Lower leg skin (tissue), 4 donors: ENCODE data around the gene RIOX2. TPM values are rescaled to one million over a fixed set of nuclear protein-coding genes. Genes with fewer than 3 reads are reported as not detected.

Experiments
- DNase-seq, 2 donors: peaks; one replicate each; pipeline ENCODE4 v3.0.0-alpha.2; 2019; ENCODE audit warnings: low spot score in 2 of 2
- H3K4me3 ChIP-seq: fragments of 200-600 bp; sonication (generic); 2 replicates; pipeline ENCODE4 v1.5.1; 2017; ENCODE audit warnings: mild to moderate bottlenecking, low read depth; ENCODE audit not compliant: poor library complexity, severe bottlenecking
- CTCF ChIP-seq, 3 donors: fragments of 450-650 bp; IDR thresholded peaks; one replicate each; pipeline ENCODE4 v1.5.1; 2016; ENCODE audit warnings: antibody characterized with exemption in 3 of 3, mild to moderate bottlenecking in 3 of 3, moderate library complexity in 2 of 3
- POLR2A ChIP-seq, 2 donors: fragments of 450-650 bp; IDR thresholded peaks; one replicate each; pipeline ENCODE4 v1.6.1; 2016 to 2017; ENCODE audit warnings: antibody characterized with exemption in 2 of 2, mild to moderate bottlenecking in 1 of 2, moderate library complexity in 1 of 2
- WGBS, 2 donors: methylation state at CpG; one replicate each; pipeline ENCODE4 v1.1.5; 2018; 5-methylcytosine and 5-hydroxymethylcytosine counted together
- intact Hi-C: fragments of 100-400 bp; cut with DNase I; formaldehyde crosslinking; loops from one replicate; pipeline ENCODE4 v1.15.0; 2023; ENCODE audit warnings: low total_unique reads
- total RNA-seq, 4 donors: library from RNA; depleted of rRNA; stranded (reverse); fragments of >200 nt; gene quantifications; one replicate each; pipeline ENCODE4 v1.1.0, GENCODE V29; 2016

Gene RIOX2
- total RNA-seq, 4 donors from 2014 or later: 37.6 to 42.5 (median 40.7) TPM

GRCh38 chr3:97987306-97987705 is 15.1 kb upstream of the RIOX2 start:
- no peak overlapping the region for H3K4me3 ChIP-seq
- no peak for DNase-seq
- intact Hi-C loops: no loop called here
- TF ChIP-seq POLR2A (IDR thresholded peaks at IDR 0.05) (no peak), CTCF (IDR thresholded peaks at IDR 0.05) (no peak)
- 69 to 76% methylated on average over 2 of the region's 2 CpGs for WGBS, 2 donors

- DNase-seq: no peak
- intact Hi-C loops: no loop called here
- no peak overlapping the region for H3K4me3 ChIP-seq
- WGBS, 2 donors: 25 to 38% methylated on average over 2 of the region's 2 CpGs
- TF ChIP-seq POLR2A (IDR thresholded peaks at IDR 0.05) (no peak), CTCF (IDR thresholded peaks at IDR 0.05) (no peak)
Measured at GRCh38 chr3:97983933-97984491, 11.8 kb upstream of the RIOX2 start.

GRCh38 chr3:97981886-97982285 is 9.7 kb upstream of the RIOX2 start:
- no peak for DNase-seq

GRCh38 chr3:97979610-97980009 is 7.4 kb upstream of the RIOX2 start:
- intact Hi-C loops: no loop called here
- no peak for DNase-seq
- no peak for TF ChIP-seq POLR2A (IDR thresholded peaks at IDR 0.05)
- no peak for TF ChIP-seq CTCF (IDR thresholded peaks at IDR 0.05)
- 86 to 94% methylated on average over 3 of the region's 3 CpGs for WGBS, 2 donors
- H3K4me3 ChIP-seq: no peak overlapping the region

More at GRCh38 chr3:97981886-97982285, 9.7 kb upstream of the RIOX2 start:
- intact Hi-C loops: no loop called here
- no peak overlapping the region for H3K4me3 ChIP-seq
- TF ChIP-seq POLR2A (IDR thresholded peaks at IDR 0.05) (no peak), CTCF (IDR thresholded peaks at IDR 0.05) (no peak)
- 58 to 63% methylated on average over 3 of the region's 3 CpGs for WGBS, 2 donors

- TF ChIP-seq CTCF (IDR thresholded peaks at IDR 0.05): no peak
- no peak for DNase-seq
- intact Hi-C loops: no loop called here
- 84 to 86% methylated on average over 1 of the region's 1 CpG for WGBS, 2 donors
- H3K4me3 ChIP-seq: no peak overlapping the region
Measured at GRCh38 chr3:97975466-97975865, 3.2 kb upstream of the RIOX2 start.

GRCh38 chr3:97974996-97975395 is 2.8 kb upstream of the RIOX2 start:
- intact Hi-C loops: no loop called here
- TF ChIP-seq CTCF (IDR thresholded peaks at IDR 0.05) (no peak), POLR2A (IDR thresholded peaks at IDR 0.05) (no peak)
- no peak for DNase-seq
- WGBS, 2 donors: 69 to 81% methylated on average over 3 of the region's 3 CpGs
- no peak overlapping the region for H3K4me3 ChIP-seq
